SK-N-SH treated with all-trans-retinoic acid at 6 μM for 48 hours (cell line): ENCODE measurements around the gene PACC1.

Experiments used
- ATAC-seq: fragments of 200-7000 bp; cut with Tn5 transposase; 3 replicates; pipeline ENCODE4 v1.9.1; 2020; ENCODE audit warnings: mild to moderate bottlenecking, moderate library complexity
- ARNTL ChIP-seq: fragments of 450-650 bp; formaldehyde crosslinking; IDR thresholded peaks from 2 replicates; pipeline ENCODE4 v1.5.0; 2020; ENCODE audit warnings: low read depth, mild to moderate bottlenecking, moderate library complexity, borderline replicate concordance
- BACH2 ChIP-seq: fragments of 250-450 bp; sonication (Bioruptor Pico); IDR thresholded peaks from 2 replicates; pipeline ENCODE4 v1.9.0; 2021; ENCODE audit warnings: mild to moderate bottlenecking, borderline replicate concordance
- CREB5 ChIP-seq: fragments of 250-450 bp; sonication (Bioruptor Pico); IDR thresholded peaks from 2 replicates; pipeline ENCODE4 v1.5.1; 2020; ENCODE audit warnings: low read depth, mild to moderate bottlenecking, moderate library complexity
- CSDC2 ChIP-seq: fragments of 250-450 bp; sonication (Bioruptor Pico); IDR thresholded peaks from 2 replicates; pipeline ENCODE4 v1.5.0; 2020; ENCODE audit warnings: mild to moderate bottlenecking, moderate library complexity
- CSRNP3 ChIP-seq: fragments of 250-450 bp; sonication (Bioruptor Pico); IDR thresholded peaks from 2 replicates; pipeline ENCODE4 v1.5.1; 2021; ENCODE audit warnings: mild to moderate bottlenecking, moderate library complexity
- ESRRG ChIP-seq: fragments of 250-450 bp; sonication (Bioruptor Pico); IDR thresholded peaks from 2 replicates; pipeline ENCODE4 v1.6.1; 2021; ENCODE audit warnings: mild to moderate bottlenecking
- GLIS3 ChIP-seq: fragments of 250-450 bp; sonication (Bioruptor Pico); IDR thresholded peaks from 2 replicates; pipeline ENCODE4 v1.5.0; 2020; ENCODE audit warnings: mild to moderate bottlenecking, moderate library complexity
- ISL1 ChIP-seq: fragments of 250-450 bp; sonication (Bioruptor Pico); IDR thresholded peaks from 2 replicates; pipeline ENCODE4 v2.1.2; 2022; ENCODE audit warnings: mild to moderate bottlenecking, moderate library complexity
- OSR1 ChIP-seq: fragments of 250-450 bp; sonication (Bioruptor Pico); IDR thresholded peaks from 2 replicates; pipeline ENCODE4 v1.8.0; 2022; ENCODE audit warnings: moderate library complexity, mild to moderate bottlenecking, inconsistent platforms
- PATZ1 ChIP-seq: fragments of 250-450 bp; sonication (Bioruptor Pico); IDR thresholded peaks from 2 replicates; pipeline ENCODE4 v1.8.0; 2020; ENCODE audit warnings: mild to moderate bottlenecking, moderate library complexity, borderline replicate concordance
- POU6F1 ChIP-seq: fragments of 250-450 bp; sonication (Bioruptor Pico); IDR thresholded peaks from 2 replicates; pipeline ENCODE4 v1.8.0; 2021; ENCODE audit warnings: low read depth, mild to moderate bottlenecking, moderate library complexity, borderline replicate concordance
- RARB ChIP-seq: fragments of 250-450 bp; sonication (Bioruptor Pico); IDR thresholded peaks from 2 replicates; pipeline ENCODE4 v1.8.0; 2021; ENCODE audit warnings: mild to moderate bottlenecking, moderate library complexity
- SNAI2 ChIP-seq: fragments of 250-450 bp; sonication (Bioruptor Pico); IDR thresholded peaks from 2 replicates; pipeline ENCODE4 v1.5.0; 2020; ENCODE audit warnings: mild to moderate bottlenecking, moderate library complexity
- TCF4 ChIP-seq: fragments of 250-450 bp; sonication (Bioruptor Pico); IDR thresholded peaks from 2 replicates; pipeline ENCODE4 v1.8.0; 2021; ENCODE audit warnings: mild to moderate bottlenecking, moderate library complexity, borderline replicate concordance
- TOX ChIP-seq: fragments of 250-450 bp; sonication (Bioruptor Pico); IDR thresholded peaks from 2 replicates; pipeline ENCODE4 v1.8.0; 2021; ENCODE audit warnings: mild to moderate bottlenecking, moderate library complexity, borderline replicate concordance
- TSHZ2 ChIP-seq: fragments of 250-450 bp; sonication (Bioruptor Pico); IDR thresholded peaks from 2 replicates; pipeline ENCODE4 v1.5.0; 2020; ENCODE audit warnings: mild to moderate bottlenecking, moderate library complexity
- ZC3H10 ChIP-seq: fragments of 250-450 bp; sonication (Bioruptor Pico); IDR thresholded peaks from 2 replicates; pipeline ENCODE4 v1.5.1; 2021; ENCODE audit warnings: mild to moderate bottlenecking, moderate library complexity
- ZFP30 ChIP-seq: fragments of 450-650 bp; formaldehyde crosslinking; IDR thresholded peaks from 2 replicates; pipeline ENCODE4 v1.5.0; 2022; ENCODE audit warnings: mild to moderate bottlenecking, moderate library complexity
- ZNF565 ChIP-seq: fragments of 450-650 bp; formaldehyde crosslinking; conservative IDR thresholded peaks from 2 replicates; pipeline ENCODE4 v1.5.0; 2020; ENCODE audit warnings: low read depth, mild to moderate bottlenecking, moderate library complexity
- ZNF70 ChIP-seq: fragments of 450-650 bp; formaldehyde crosslinking; IDR thresholded peaks from 2 replicates; pipeline ENCODE4 v1.5.0; 2020; ENCODE audit warnings: mild to moderate bottlenecking, moderate library complexity

PACC1 gene

GRCh38 chr1:212329105-212329504, 85.6 kb downstream of the PACC1 start:
- TF ChIP-seq ZC3H10 (CRISPR knock-in tag): no peak
- no peak for TF ChIP-seq ZFP30 (CRISPR knock-in tag)
- no peak for TF ChIP-seq ZNF565 (CRISPR knock-in tag)
- TF ChIP-seq GLIS3 (CRISPR knock-in tag): no peak
- TF ChIP-seq PATZ1 (CRISPR knock-in tag): no peak
- no peak for TF ChIP-seq TOX
- TF ChIP-seq TSHZ2 (CRISPR knock-in tag): no peak
- TF ChIP-seq SNAI2 (CRISPR knock-in tag): no peak
- no peak for TF ChIP-seq BACH2
- no peak for TF ChIP-seq OSR1 (CRISPR knock-in tag)
- TF ChIP-seq ESRRG (CRISPR knock-in tag): no peak
- no peak for TF ChIP-seq CREB5 (CRISPR knock-in tag)
- no peak for TF ChIP-seq ZNF70 (CRISPR knock-in tag)
- no peak for TF ChIP-seq ISL1
- TF ChIP-seq POU6F1 (CRISPR knock-in tag): no peak
- no peak for TF ChIP-seq CSDC2
- no peak for TF ChIP-seq RARB (CRISPR knock-in tag)
- no peak for TF ChIP-seq ARNTL (CRISPR knock-in tag)
- no peak for TF ChIP-seq TCF4 (CRISPR knock-in tag)
- ATAC-seq: no peak

GRCh38 chr1:212328248-212328647, 86.4 kb downstream of the PACC1 start:
- TF ChIP-seq GLIS3 (CRISPR knock-in tag) (no peak), ESRRG (CRISPR knock-in tag) (no peak), TSHZ2 (CRISPR knock-in tag) (no peak), CSRNP3 (CRISPR knock-in tag) (no peak), ZC3H10 (CRISPR knock-in tag) (no peak), TCF4 (CRISPR knock-in tag) (no peak)
- TF ChIP-seq, all 23 proteins: peak for 0
- no peak for ATAC-seq
